Measurements from ENCODE around the gene AOAH.

The AOAH gene

DNA sequence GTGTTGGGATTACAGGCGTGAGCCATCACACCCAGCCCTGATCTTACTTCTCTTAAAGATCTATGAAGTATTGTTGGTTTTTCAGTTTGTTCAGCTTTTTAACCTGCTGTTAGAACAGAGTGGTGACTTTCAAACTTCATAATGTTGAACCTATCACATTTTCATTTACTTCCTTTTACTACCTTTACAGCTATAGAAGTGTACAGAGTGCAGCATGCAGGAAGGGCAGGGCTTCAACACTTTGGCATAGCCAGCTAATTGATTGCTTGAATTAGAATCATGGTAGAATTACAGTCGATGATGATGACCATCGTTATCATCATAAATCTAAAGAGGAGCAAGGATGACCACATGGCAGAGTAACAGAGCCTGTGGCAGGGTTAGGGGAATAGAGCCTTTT lies 55.5 kb downstream of the AOAH start:
- H3K9me3 ChIP-seq (replicated peaks; ENCODE audit: low read length): no peaks in the 10 kb centered on the region
- H3K4me1 ChIP-seq (ENCODE audit: control insufficient read depth, insufficient read depth, low read length): peaks cover 14% of the 10 kb centered on the region
- H3K9ac ChIP-seq (ENCODE audit: low read depth, low read length): no peak overlapping the region
- H3K27me3 ChIP-seq (ENCODE audit: control insufficient read depth, insufficient read depth, low read length): no peaks in the 10 kb centered on the region
- no peaks in the 10 kb centered on the region for H3K36me3 ChIP-seq (ENCODE audit: insufficient read depth, low read length)
- no peak overlapping the region for H3K4me3 ChIP-seq (ENCODE audit: low read length)
- no peak overlapping the region for H3K4me2 ChIP-seq (ENCODE audit: low read length)

- Histone ChIP-seq H3K4me2 (ENCODE audit: low read length) (no peak overlapping the region), H3K4me1 (ENCODE audit: control insufficient read depth, insufficient read depth, low read length) (peaks cover 14% of the 10 kb centered on the region), H3K9ac (ENCODE audit: low read depth, low read length) (no peak overlapping the region), H3K36me3 (ENCODE audit: insufficient read depth, low read length) (no peaks in the 10 kb centered on the region), H3K9me3 (replicated peaks; ENCODE audit: low read length) (no peaks in the 10 kb centered on the region), H3K4me3 (ENCODE audit: low read length) (no peak overlapping the region), H3K27me3 (ENCODE audit: control insufficient read depth, insufficient read depth, low read length) (no peaks in the 10 kb centered on the region)
Measured at GRCh38 chr7:36668080-36668479, 56.2 kb downstream of the AOAH start.

GRCh38 chr7:36667007-36667745 lies 57.1 kb downstream of the AOAH start:
- H3K9ac ChIP-seq (ENCODE audit: low read depth, low read length): no peak overlapping the region
- H3K4me1 ChIP-seq (ENCODE audit: control insufficient read depth, insufficient read depth, low read length): peaks cover 14% of the 10 kb centered on the region
- H3K4me3 ChIP-seq (ENCODE audit: low read length): no peak overlapping the region
- no peak overlapping the region for H3K4me2 ChIP-seq (ENCODE audit: low read length)
- H3K9me3 ChIP-seq (replicated peaks; ENCODE audit: low read length): no peaks in the 10 kb centered on the region
- no peaks in the 10 kb centered on the region for H3K27me3 ChIP-seq (ENCODE audit: control insufficient read depth, insufficient read depth, low read length)
- no peaks in the 10 kb centered on the region for H3K36me3 ChIP-seq (ENCODE audit: insufficient read depth, low read length)

DNA sequence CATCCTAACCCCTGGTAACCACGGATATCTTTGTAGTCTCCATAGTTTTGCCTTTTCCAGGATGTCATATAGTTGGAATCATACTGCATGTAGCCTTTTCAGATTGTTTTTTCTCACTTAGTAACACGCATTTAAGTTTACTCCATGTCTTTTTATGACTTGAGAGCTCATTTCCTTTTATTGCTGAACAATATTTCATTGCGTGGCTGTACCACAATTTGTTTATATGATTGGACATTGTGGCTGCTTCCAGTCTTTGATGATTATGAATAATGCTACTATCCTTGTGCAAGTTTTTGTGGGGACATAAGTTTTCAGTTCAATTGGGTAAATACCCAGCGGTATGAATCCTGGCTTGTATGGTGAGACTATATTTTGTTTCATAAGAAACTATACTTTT lies 60.8 kb downstream of the AOAH start:
- no peaks in the 10 kb centered on the region for H3K27me3 ChIP-seq (ENCODE audit: control insufficient read depth, insufficient read depth, low read length)
- no peak overlapping the region for H3K4me3 ChIP-seq (ENCODE audit: low read length)
- peaks cover 27% of the 10 kb centered on the region for H3K4me1 ChIP-seq (ENCODE audit: control insufficient read depth, insufficient read depth, low read length)
- H3K4me2 ChIP-seq (ENCODE audit: low read length): no peak overlapping the region
- H3K36me3 ChIP-seq (ENCODE audit: insufficient read depth, low read length): no peaks in the 10 kb centered on the region
- H3K9ac ChIP-seq (ENCODE audit: low read depth, low read length): no peak overlapping the region
- no peaks in the 10 kb centered on the region for H3K9me3 ChIP-seq (replicated peaks; ENCODE audit: low read length)

DNA sequence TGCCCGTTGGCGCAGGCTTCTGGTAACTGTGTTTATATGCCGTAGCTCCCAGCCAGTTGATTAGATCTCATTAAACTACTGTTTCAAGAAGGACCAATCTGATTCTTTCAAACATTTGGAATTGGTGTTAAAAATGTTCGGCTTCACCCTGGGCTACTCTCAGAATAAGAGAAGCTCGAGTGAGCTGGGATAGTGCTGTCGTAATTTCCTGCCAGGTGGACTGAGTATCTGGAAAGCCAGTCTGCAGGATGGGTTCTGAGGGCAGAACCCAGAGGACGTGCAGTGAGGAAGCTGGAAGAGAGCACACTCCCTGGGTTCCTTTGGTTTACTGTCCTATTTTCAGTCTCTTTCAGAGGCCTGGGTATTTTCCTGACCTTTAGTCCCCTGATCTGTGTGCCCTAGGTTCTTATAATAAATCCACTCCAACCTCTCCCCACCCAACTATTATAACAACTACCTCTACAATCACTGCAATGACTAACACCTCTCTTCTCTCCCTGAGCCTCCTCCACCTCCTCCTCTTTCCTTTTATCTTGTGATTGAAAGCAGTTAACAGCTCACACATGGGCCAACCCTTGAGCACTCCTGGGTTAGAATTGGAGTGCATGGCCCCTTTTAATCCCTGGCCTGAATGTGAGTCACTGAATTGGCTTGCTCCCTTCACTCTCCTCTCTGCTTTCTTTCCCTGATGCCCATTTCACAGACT lies 63.0 kb downstream of the AOAH start:
- Histone ChIP-seq H3K9ac (ENCODE audit: low read depth, low read length) (no peak overlapping the region), H3K36me3 (ENCODE audit: insufficient read depth, low read length) (no peaks in the 10 kb centered on the region), H3K27me3 (ENCODE audit: control insufficient read depth, insufficient read depth, low read length) (no peaks in the 10 kb centered on the region), H3K4me1 (ENCODE audit: control insufficient read depth, insufficient read depth, low read length) (peaks cover 27% of the 10 kb centered on the region), H3K4me2 (ENCODE audit: low read length) (no peak overlapping the region), H3K4me3 (ENCODE audit: low read length) (no peak overlapping the region), H3K9me3 (replicated peaks; ENCODE audit: low read length) (no peaks in the 10 kb centered on the region)

DNA sequence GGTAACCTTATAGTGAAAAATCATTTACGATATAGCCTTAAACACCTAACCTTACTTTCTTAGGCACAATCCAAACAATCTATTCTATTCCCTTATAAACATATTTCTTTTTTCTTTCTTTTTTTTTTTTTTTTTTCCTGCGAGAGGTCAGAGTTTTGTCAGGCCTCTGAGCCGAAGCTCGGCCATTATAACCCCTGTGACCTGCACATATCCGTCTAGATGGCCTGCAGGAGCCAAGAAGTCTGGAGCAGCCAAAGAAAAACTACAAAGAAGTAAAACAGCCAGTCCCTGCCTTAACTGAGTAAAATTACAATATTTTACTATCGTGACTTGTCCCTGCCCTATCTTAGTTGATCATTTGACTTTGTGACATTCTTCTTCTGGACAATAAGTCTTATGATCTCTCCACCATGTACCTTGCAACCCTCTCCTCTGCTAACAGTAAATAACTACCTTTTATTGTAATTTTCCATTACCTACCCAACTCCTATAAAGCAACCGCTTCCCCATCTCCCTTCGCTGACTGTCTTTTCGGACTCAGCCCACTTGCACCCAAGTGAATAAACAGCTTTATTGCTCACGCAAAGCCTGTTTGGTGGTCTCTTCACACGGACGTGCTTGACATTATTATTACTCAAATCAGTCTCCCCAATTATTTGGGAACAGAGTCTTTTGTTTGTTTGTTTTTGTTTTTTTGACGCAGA lies 64.5 kb downstream of the AOAH start:
- peak overlapping the region; percentile 72 for H3K9ac ChIP-seq (ENCODE audit: low read depth, low read length)

DNA sequence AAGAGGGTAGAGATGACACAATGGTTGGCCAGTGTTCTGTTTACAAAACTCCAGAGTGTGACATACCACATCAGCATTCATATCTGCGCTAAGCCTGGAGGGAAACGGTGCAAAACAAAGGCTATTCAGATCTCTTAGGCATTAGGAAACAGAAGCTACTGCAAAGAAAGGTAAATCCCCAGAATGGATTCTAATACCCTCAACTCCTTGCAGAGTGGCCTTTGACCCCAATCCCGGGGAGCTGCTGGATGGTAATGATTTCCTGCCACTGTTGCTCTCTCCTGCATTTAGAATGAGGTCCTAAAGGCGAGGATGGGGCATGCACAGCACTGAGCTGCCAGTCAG lies 65.2 kb downstream of the AOAH start:
- Histone ChIP-seq H3K36me3 (ENCODE audit: insufficient read depth, low read length) (no peaks in the 10 kb centered on the region), H3K9me3 (replicated peaks; ENCODE audit: low read length) (no peaks in the 10 kb centered on the region), H3K4me1 (ENCODE audit: control insufficient read depth, insufficient read depth, low read length) (peaks cover 27% of the 10 kb centered on the region), H3K4me3 (ENCODE audit: low read length) (peak overlapping the region; percentile 21), H3K4me2 (ENCODE audit: low read length) (peak overlapping the region; percentile 69), H3K27me3 (ENCODE audit: control insufficient read depth, insufficient read depth, low read length) (no peaks in the 10 kb centered on the region), H3K9ac (ENCODE audit: low read depth, low read length) (peak overlapping the region; percentile 72)

More for the DNA sequence above, 64.5 kb downstream of the AOAH start:
- H3K9me3 ChIP-seq (replicated peaks; ENCODE audit: low read length): no peaks in the 10 kb centered on the region
- no peaks in the 10 kb centered on the region for H3K27me3 ChIP-seq (ENCODE audit: control insufficient read depth, insufficient read depth, low read length)
- H3K4me2 ChIP-seq (ENCODE audit: low read length): peak overlapping the region; percentile 69
- peaks cover 27% of the 10 kb centered on the region for H3K4me1 ChIP-seq (ENCODE audit: control insufficient read depth, insufficient read depth, low read length)
- peak overlapping the region; percentile 21 for H3K4me3 ChIP-seq (ENCODE audit: low read length)
- no peaks in the 10 kb centered on the region for H3K36me3 ChIP-seq (ENCODE audit: insufficient read depth, low read length)

DNA sequence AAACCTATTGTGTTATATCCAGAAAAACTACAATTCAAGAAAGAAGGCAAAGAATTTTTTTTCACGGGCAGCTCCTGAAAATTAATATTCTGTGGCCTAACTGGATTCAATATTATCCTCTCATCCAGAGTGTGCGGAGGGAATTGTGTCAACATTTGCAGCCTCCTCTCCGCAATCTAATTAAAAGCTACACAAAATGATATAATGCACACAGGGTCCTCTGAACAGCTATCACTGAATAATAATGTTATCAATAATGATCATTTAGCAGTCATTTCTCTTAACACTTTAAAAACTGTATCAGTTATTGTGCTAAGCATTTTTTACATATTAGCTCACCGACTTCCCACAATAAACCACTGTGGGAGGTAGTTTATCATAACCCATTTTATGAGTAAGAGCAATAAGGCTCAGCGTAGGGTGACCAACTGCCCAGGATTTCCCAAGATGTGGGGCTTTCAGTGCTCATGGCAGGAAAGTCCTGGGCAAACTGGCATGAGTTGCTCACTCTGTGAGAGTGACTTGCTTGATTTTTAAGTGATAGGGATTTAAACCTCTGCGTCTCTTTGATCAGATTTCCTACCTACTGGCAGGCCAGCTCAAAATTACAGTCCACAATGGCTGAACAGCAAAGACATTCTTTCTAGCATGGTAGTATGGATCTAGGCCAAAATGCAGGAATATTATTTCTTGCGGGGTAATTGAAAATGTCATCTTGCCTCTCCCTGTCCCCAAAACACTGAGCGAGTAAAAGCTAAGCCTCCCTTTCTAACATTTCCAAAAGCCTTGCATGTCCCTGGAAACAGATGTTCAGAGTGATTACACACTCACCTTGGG lies 65.7 kb downstream of the AOAH start:
- no peaks in the 10 kb centered on the region for H3K27me3 ChIP-seq (ENCODE audit: control insufficient read depth, insufficient read depth, low read length)
- peaks cover 29% of the 10 kb centered on the region for H3K4me1 ChIP-seq (ENCODE audit: control insufficient read depth, insufficient read depth, low read length)
- no peaks in the 10 kb centered on the region for H3K9me3 ChIP-seq (replicated peaks; ENCODE audit: low read length)
- peak overlapping the region; percentile 21 for H3K4me3 ChIP-seq (ENCODE audit: low read length)
- no peaks in the 10 kb centered on the region for H3K36me3 ChIP-seq (ENCODE audit: insufficient read depth, low read length)
- H3K9ac ChIP-seq (ENCODE audit: low read depth, low read length): peak overlapping the region; percentile 72
- H3K4me2 ChIP-seq (ENCODE audit: low read length): peak overlapping the region; percentile 69

GRCh38 chr7:36657036-36657660 lies 67.1 kb downstream of the AOAH start:
- Histone ChIP-seq H3K4me2 (ENCODE audit: low read length) (no peak overlapping the region), H3K4me3 (ENCODE audit: low read length) (no peak overlapping the region), H3K9ac (ENCODE audit: low read depth, low read length) (no peak overlapping the region), H3K36me3 (ENCODE audit: insufficient read depth, low read length) (no peaks in the 10 kb centered on the region), H3K4me1 (ENCODE audit: control insufficient read depth, insufficient read depth, low read length) (peaks cover 43% of the 10 kb centered on the region), H3K27me3 (ENCODE audit: control insufficient read depth, insufficient read depth, low read length) (no peaks in the 10 kb centered on the region), H3K9me3 (replicated peaks; ENCODE audit: low read length) (no peaks in the 10 kb centered on the region)

- no peaks in the 10 kb centered on the region for H3K36me3 ChIP-seq (ENCODE audit: insufficient read depth, low read length)
- no peaks in the 10 kb centered on the region for H3K9me3 ChIP-seq (replicated peaks; ENCODE audit: low read length)
- H3K4me3 ChIP-seq (ENCODE audit: low read length): no peak overlapping the region
- no peak overlapping the region for H3K4me2 ChIP-seq (ENCODE audit: low read length)
- H3K9ac ChIP-seq (ENCODE audit: low read depth, low read length): no peak overlapping the region
- peaks cover 47% of the 10 kb centered on the region for H3K4me1 ChIP-seq (ENCODE audit: control insufficient read depth, insufficient read depth, low read length)
- H3K27me3 ChIP-seq (ENCODE audit: control insufficient read depth, insufficient read depth, low read length): no peaks in the 10 kb centered on the region
Measured at GRCh38 chr7:36654436-36654835, 69.9 kb downstream of the AOAH start.

All from skeletal muscle satellite cell (primary cell).